GM19043 (cell line): ENCODE results near the gene PARD3.
"Not testable (repeated sequence)": the region's sequence is repeated elsewhere in the genome, so short reads cannot be mapped to it uniquely, and the experiment has no call there.

Experiments
- ATAC-seq: cut with Tn5 transposase; IDR thresholded peaks from one replicate; pipeline ENCODE4 v1.9.1; 2021; ENCODE audit warnings: low read depth; ENCODE audit not compliant: unreplicated experiment

PARD3 gene

DNA sequence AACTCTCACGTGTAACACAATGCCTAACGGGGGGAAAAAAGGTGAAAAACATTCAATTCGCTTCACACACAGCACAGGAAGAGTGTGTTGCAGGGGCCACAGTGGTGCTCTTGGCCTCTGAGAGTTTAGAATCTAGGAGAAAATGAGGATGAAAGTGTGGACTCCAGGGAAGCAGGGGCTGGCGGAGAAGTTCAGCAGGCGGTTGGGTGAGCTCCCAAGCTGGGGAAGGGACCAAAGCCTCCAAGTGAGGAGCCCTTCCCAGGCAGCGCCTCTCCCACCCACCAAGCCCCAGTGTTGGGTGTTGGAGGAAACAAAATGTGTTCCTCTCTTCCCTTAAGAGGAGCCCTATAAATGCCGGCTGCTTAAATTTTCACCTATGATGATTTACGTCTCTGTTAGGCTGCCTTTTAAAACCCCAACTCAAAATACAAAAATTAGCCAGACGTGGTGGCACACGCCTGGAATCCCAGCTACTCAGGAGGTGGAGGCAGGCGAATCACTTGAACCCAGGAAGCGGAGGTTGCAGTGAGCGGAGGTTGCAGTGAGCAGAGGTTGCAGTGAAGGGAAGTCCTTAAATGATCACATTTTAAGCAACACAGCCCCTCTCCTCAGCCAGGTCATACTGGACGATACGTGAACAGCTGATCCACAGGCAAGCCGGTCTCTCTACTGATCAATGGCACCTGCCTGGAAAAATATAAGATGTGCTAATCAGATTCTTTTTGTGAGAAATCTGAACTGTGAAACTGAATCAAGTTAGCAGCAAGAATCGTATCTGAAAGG, 735.2 kb downstream of the PARD3 start:
- ATAC-seq = no peak

DNA sequence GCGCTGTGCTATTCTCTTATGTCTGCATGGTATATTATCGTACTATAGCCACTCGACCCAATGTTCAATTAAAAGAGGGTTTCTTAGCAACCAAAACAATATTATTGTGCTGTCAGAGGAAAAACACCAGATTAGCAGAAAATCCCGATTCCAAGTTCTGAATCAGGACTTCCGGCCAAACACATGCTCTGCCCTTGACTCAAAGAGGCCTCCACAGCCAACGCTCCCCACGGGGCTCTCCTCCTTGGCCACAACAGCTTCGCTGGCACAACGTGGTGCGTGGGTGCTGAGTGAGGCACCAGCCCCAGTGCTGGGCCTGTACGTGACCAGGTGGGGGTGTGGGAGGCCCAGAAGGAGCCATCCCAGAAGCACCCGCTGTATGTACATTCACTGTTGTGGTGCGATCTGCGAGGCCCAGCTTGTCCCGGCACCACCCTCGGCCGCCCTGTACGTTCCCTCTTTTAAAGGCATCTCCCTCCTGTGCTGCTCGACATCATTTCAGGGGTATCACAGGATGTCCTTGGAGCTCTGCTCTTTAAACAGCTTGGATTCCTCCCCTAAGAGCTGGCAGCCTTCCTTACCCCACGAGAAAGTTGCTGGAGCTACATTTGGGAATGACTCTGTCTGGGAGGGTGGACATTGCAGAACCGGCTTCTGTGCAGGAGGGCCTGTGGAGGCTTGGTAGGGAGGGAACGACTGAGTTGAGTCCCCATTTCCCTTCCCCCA, 736.2 kb downstream of the PARD3 start:
- no peak for ATAC-seq

DNA sequence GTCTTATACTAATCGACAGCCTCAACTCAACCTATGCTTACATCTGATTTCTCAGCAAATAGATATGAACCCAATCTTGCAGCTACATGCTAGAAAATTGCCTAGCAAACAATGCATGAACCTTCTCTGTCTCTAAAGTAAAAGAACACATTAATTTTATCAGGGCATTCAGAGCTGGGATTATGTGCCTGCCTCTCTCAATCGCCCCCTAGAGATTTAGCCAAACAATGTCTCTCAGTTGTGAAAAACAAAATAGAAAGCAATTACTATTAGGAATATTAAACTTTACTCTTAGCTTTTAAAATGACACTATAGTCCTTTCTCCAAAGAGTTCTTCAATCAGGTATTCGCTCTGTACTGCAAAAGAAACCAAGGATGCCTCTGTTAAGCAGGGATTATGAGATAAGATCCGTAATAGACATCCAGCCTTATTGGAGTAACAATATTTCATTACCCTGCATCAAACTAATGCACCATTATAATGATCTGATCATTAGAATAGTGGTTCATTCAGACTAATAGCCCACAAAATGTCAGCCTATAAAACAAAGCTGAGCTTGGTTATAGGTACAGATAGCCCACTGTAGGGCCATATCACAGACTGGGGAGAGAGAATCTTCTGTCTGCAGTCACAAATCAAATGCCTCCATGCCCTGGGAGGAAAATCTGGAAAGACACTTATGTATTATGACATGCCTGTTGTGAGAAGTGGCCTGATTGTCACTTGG, 736.9 kb downstream of the PARD3 start:
- ATAC-seq = no peak

DNA sequence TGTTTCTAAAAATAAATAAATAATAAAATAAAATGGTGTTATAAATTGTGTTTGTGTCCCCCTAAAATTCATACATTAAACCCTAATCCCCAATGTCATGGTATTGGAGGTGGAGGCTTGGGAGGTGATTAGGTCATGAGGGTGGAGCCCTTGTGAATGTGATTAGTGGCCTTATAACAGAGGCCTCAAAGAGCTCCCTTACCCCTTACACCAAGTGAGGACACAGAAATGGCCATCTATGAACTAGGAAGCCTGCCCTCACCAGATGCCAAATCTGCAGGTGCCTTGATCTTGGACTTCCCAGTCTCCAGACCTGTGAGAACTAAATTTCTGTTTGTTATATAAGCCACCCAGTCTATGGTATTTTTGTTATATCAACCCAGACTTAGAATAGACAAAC, 738.7 kb downstream of the PARD3 start:
- ATAC-seq = no peak

DNA sequence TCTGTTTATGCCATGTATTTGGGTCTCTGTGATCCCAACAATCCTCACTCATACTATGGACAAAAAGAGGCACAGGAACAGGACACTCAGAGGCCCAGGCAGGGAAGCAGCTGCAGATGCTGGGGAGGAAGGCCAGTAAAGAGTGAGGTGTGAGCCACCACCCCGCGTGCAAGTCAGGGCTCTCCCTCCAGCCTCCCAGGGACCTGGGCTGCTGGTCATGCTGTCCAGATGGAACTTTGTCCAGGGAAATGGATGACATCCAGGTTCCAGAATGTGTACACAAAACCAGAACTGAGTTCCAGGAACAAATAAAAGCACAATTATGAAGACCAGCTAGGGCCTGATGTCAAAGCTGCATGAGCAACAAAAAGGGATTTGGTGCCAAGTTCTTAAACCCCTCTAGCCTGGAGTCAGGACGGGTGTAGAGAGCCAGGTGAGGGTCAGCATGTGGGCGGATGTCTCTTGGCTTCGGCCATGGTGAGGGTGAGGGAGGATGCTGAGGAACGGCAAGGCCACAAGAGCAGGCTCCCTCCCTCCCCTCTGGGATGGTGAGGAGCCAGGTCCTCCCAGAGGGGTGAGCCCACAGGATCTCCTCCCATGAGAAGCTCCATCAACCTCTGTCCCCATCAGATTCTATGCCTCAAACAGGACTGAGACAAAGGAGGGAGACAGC, 739.7 kb downstream of the PARD3 start:
- ATAC-seq = no peak

DNA sequence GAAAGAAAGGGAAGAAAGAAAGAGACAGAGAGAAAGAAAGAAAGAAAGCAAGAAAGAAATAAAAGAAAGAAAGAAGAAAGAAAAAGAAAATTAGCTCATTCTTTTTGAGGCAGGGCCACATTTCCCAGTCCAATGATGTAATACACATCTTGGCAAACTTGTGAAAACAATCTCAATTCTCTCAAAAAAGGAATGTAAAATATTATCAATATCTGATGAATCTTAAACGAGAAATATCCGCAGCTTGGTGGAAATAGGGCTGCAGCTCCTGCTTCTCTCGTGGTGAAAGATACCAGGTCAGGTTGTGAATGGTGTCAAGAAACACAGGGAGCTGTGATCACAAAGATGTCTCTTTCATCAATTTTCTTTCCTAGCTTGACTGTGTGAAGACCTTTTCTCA, 741.0 kb downstream of the PARD3 start:
- ATAC-seq = no peak

DNA sequence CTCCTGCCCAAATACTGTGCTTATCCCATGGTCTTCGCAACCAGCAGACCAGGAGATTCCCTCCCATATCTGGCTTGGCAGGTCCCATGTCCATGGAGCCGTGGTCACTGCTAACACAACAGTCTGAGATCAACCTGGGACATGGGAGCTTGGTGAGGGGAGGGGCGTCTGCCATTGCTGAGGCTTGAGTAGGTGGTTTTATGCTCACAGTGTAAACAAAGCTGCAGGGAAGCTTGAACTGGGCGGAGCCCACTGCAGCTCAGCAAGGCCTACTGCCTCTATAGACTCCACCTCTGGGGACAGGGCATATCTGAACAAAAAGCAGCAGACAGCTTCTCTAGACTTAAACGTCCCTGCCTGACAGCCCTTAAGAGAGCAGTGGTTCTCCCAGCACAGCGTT, 747.4 kb downstream of the PARD3 start:
- not testable (repeated sequence) for ATAC-seq

DNA sequence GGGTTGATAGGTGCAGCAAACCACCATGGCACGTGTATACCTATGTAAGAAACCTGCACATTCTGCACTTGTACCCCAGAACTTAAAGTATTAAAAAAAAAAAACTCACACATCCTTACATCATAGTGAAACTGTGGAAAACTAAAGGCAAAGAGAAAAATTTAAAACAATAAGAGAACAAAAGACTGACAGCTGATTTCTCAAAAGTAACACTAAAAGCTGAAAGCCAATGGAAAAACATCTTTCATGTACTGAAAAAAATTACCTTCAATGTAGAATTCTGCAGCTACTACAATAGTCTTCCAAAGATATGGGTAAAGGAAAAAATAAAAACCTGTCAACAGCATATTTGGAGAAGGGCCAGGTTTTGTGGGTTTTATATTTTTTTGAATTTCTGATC, 751.5 kb downstream of the PARD3 start:
- ATAC-seq = no peak

DNA sequence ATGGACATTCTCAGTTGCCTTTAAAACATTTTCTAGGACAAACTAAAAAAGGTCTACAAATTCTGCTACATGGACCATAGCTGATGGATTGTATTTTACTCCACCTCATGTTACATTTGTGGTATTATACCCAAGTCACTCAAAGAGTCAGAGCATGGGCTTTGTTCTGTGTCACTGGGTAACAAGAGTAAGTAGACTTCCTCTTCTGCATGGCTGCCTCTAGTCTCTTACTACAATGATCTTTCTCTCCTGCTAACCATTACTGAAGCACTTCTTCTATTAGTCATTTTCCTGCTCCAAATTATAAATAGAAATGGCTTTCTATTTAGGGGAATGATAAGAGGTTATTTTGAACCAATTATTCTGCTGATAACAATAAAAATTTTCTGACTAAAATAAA, 753.3 kb downstream of the PARD3 start:
- ATAC-seq = no peak
